Mesendoderm (in vitro differentiated cells): ENCODE data around the gene PLAAT3.
A peak's percentile ranks its signal among the peaks of the same experiment; 100 is the strongest.

Experiments used
- DNase-seq: peaks from one replicate; pipeline ENCODE4 v3.0.0; 2013
- H2AK5ac ChIP-seq: 2 replicates; pipeline ENCODE4 v1.6.1; 2013; ENCODE audit warnings: low read length, inconsistent platforms
- H2BK120ac ChIP-seq: 2 replicates; pipeline ENCODE4 v1.6.1; 2013; ENCODE audit warnings: low read depth, mild to moderate bottlenecking, low read length, moderate library complexity, mixed read lengths
- H2BK15ac ChIP-seq: replicated peaks from 2 replicates; pipeline ENCODE4 v1.6.1; 2013; ENCODE audit warnings: low read depth, mild to moderate bottlenecking, moderate library complexity
- H2BK5ac ChIP-seq: 2 replicates; pipeline ENCODE4 v1.6.1; 2013; ENCODE audit warnings: low read length, inconsistent platforms
- H3K18ac ChIP-seq: 2 replicates; pipeline ENCODE4 v1.6.1; 2013; ENCODE audit warnings: mild to moderate bottlenecking, low read length, mixed read lengths
- H3K23ac ChIP-seq: one replicate; pipeline ENCODE4 v1.6.1; 2013; ENCODE audit warnings: low read length
- H3K27ac ChIP-seq: 2 replicates; pipeline ENCODE4 v1.5.1; 2013; ENCODE audit warnings: low read depth, mild to moderate bottlenecking, inconsistent platforms, low read length, moderate library complexity
- H3K27me3 ChIP-seq: 2 replicates; pipeline ENCODE4 v1.6.1; 2013; ENCODE audit warnings: low read length, control low read depth, mild to moderate bottlenecking, inconsistent platforms; ENCODE audit not compliant: insufficient read depth, poor library complexity
- H3K36me3 ChIP-seq: 2 replicates; pipeline ENCODE4 v1.6.1; 2013; ENCODE audit warnings: low read length, inconsistent platforms; ENCODE audit not compliant: control insufficient read depth, insufficient read depth
- H3K4ac ChIP-seq: one replicate; pipeline ENCODE4 v1.6.1; 2013; ENCODE audit warnings: low read depth, mild to moderate bottlenecking, low read length, moderate library complexity
- H3K4me1 ChIP-seq: 2 replicates; pipeline ENCODE4 v1.6.1; 2013; ENCODE audit warnings: low read depth, low read length, inconsistent platforms; ENCODE audit not compliant: control insufficient read depth
- H3K4me2 ChIP-seq: 2 replicates; pipeline ENCODE4 v1.6.1; 2013; ENCODE audit warnings: low read length
- H3K4me3 ChIP-seq: 2 replicates; pipeline ENCODE4 v1.5.1; 2013; ENCODE audit warnings: mild to moderate bottlenecking, low read length
- H3K56ac ChIP-seq: one replicate; pipeline ENCODE4 v1.6.1; 2013; ENCODE audit warnings: low read length
- H3K79me1 ChIP-seq: 2 replicates; pipeline ENCODE4 v1.6.1; 2013; ENCODE audit warnings: low read length, inconsistent platforms
- H3K79me2 ChIP-seq: 2 replicates; pipeline ENCODE4 v1.6.1; 2013; ENCODE audit warnings: mild to moderate bottlenecking, low read length; ENCODE audit not compliant: control insufficient read depth, insufficient read depth
- H3K9ac ChIP-seq: 2 replicates; pipeline ENCODE4 v1.6.1; 2013; ENCODE audit warnings: low read length, inconsistent platforms
- H4K5ac ChIP-seq: one replicate; pipeline ENCODE4 v1.6.1; 2013; ENCODE audit warnings: low read length
- H4K8ac ChIP-seq: one replicate; pipeline ENCODE4 v1.6.1; 2013; ENCODE audit warnings: low read depth, mild to moderate bottlenecking, control low read depth, low read length, moderate library complexity
- WGBS: extraction: QIAGEN DNeasy Blood & Tissue Kit; methylation state at CpG from one replicate; pipeline ENCODE4 v1.1.7; 2013; ENCODE audit warnings: low lambda C conversion rate, missing lambda C conversion rate; ENCODE audit not compliant: insufficient coverage; ENCODE audit errors: extremely low coverage; 5-methylcytosine and 5-hydroxymethylcytosine counted together

The PLAAT3 gene

DNA sequence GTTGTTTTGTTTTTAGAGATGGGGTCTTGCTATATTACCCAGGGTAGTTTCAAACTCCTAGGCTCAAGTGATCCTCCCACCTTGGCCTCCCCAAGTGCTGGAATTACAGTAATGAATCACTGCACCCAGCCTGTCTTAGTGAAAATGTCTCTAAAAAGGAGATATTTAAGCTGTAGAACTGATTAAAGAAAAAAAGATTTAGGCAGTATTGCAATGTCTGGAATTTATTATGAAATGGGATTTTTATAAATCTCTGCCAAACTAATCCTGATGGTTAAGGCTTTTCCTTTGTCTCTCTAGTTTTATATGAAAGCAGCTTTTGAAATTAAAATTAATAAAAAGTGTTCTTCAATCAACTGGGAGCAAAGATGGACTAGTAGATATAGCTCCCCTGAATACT, 2.1 kb downstream of the PLAAT3 start:
- peaks cover 1% of the 10 kb centered on the region for H3K79me2 ChIP-seq
- no peak overlapping the region for H3K23ac ChIP-seq
- no peak overlapping the region for H3K56ac ChIP-seq
- no peak overlapping the region for H3K9ac ChIP-seq
- H2BK5ac ChIP-seq: no peak overlapping the region
- H3K4ac ChIP-seq: no peak overlapping the region
- H4K5ac ChIP-seq: no peak overlapping the region
- H3K27ac ChIP-seq: no peak overlapping the region
- no peaks in the 10 kb centered on the region for H3K36me3 ChIP-seq
- no peak overlapping the region for H2AK5ac ChIP-seq
- peaks cover 7% of the 10 kb centered on the region for H3K4me1 ChIP-seq
- H3K4me3 ChIP-seq: no peak overlapping the region
- H3K18ac ChIP-seq: no peak overlapping the region
- H3K27me3 ChIP-seq: no peaks in the 10 kb centered on the region
- no peak overlapping the region for H3K4me2 ChIP-seq
- H4K8ac ChIP-seq: no peak overlapping the region
- no peak overlapping the region for H2BK120ac ChIP-seq
- no peaks in the 10 kb centered on the region for H3K79me1 ChIP-seq
- no peak overlapping the region for H2BK15ac ChIP-seq
- DNase-seq: no peak

DNA sequence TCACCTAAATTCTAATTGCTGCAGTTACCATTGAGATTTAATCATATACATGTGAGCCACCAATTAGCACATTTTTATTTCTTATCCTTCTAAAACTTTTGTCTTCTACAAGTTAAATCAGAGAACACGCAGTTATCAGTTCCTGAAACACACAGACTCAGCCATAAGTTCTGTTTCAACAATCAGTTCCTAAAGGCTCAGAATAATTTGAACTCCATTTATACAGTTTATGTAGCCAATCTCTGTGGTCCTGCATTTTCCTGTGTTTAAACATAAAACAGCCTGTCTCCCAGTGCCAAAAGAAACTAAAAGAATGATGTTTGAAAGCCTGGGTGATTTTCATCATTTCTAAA, 2.9 kb downstream of the PLAAT3 start:
- H3K18ac ChIP-seq: no peak overlapping the region
- no peak overlapping the region for H2AK5ac ChIP-seq
- no peaks in the 10 kb centered on the region for H3K27me3 ChIP-seq
- H3K36me3 ChIP-seq: no peaks in the 10 kb centered on the region
- H3K79me1 ChIP-seq: no peaks in the 10 kb centered on the region
- no peak overlapping the region for H2BK5ac ChIP-seq
- peaks cover 7% of the 10 kb centered on the region for H3K4me1 ChIP-seq
- H3K4me2 ChIP-seq: no peak overlapping the region
- H4K8ac ChIP-seq: no peak overlapping the region
- H3K4me3 ChIP-seq: no peak overlapping the region
- H2BK15ac ChIP-seq: no peak overlapping the region
- WGBS: no CpG with 5 or more reads among the region's 1 CpG
- no peak overlapping the region for H3K23ac ChIP-seq
- no peak overlapping the region for H3K4ac ChIP-seq
- H4K5ac ChIP-seq: no peak overlapping the region
- no peak overlapping the region for H3K56ac ChIP-seq
- H3K9ac ChIP-seq: no peak overlapping the region
- H3K27ac ChIP-seq: no peak overlapping the region
- no peak overlapping the region for H2BK120ac ChIP-seq
- peaks cover 1% of the 10 kb centered on the region for H3K79me2 ChIP-seq
- no peak for DNase-seq

DNA sequence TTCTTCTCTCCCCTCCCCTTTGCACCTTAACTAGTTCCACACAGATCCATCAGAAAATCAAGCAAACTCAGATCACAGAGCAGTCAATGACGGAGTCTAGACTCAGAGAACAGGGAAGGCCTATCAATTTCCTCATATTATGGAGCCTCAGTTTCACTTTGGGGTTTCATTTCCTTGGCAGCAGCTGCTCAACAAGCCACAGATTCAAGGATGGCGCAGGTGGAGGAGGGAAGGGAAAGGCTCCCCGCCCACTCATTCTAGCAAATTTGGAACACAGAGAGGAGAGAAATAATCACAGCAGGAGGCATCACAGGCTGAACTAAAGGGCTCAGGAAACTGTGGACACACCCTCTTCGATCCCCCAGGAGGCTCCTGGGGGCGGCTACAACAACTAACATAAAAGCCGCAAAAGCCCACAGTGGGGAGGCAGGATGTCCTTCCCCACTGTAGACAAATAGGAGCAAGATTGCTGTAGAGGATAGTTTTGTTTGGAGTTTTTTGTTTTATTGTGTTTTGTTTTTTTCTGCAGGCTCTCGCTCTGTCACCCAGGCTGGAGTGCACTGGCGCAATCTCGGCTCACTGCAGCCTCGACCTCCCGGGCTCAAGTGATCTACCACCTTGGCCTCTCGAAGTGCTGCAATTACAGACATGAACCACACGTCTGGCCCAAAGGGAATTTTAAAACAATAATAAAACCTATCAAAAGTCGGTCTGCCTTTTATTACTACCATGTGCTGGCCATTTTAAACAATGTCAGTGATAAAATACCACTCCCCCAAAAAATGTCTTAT, 3.4 kb downstream of the PLAAT3 start:
- H4K8ac ChIP-seq: no peak overlapping the region
- H3K79me2 ChIP-seq: peaks cover 1% of the 10 kb centered on the region
- no peak overlapping the region for H3K56ac ChIP-seq
- H3K36me3 ChIP-seq: no peaks in the 10 kb centered on the region
- no peak overlapping the region for H2BK120ac ChIP-seq
- H3K18ac ChIP-seq: no peak overlapping the region
- H3K9ac ChIP-seq: no peak overlapping the region
- peaks cover 7% of the 10 kb centered on the region for H3K4me1 ChIP-seq
- H3K4me3 ChIP-seq: no peak overlapping the region
- no peak overlapping the region for H3K27ac ChIP-seq
- no peak overlapping the region for H4K5ac ChIP-seq
- no peak overlapping the region for H3K4me2 ChIP-seq
- H3K27me3 ChIP-seq: no peaks in the 10 kb centered on the region
- H3K4ac ChIP-seq: no peak overlapping the region
- H3K79me1 ChIP-seq: no peaks in the 10 kb centered on the region
- no peak overlapping the region for H2BK15ac ChIP-seq
- H2AK5ac ChIP-seq: no peak overlapping the region
- H2BK5ac ChIP-seq: no peak overlapping the region
- no CpG with 5 or more reads among the region's 14 CpGs for WGBS
- H3K23ac ChIP-seq: no peak overlapping the region
- DNase-seq: peak; percentile 57

DNA sequence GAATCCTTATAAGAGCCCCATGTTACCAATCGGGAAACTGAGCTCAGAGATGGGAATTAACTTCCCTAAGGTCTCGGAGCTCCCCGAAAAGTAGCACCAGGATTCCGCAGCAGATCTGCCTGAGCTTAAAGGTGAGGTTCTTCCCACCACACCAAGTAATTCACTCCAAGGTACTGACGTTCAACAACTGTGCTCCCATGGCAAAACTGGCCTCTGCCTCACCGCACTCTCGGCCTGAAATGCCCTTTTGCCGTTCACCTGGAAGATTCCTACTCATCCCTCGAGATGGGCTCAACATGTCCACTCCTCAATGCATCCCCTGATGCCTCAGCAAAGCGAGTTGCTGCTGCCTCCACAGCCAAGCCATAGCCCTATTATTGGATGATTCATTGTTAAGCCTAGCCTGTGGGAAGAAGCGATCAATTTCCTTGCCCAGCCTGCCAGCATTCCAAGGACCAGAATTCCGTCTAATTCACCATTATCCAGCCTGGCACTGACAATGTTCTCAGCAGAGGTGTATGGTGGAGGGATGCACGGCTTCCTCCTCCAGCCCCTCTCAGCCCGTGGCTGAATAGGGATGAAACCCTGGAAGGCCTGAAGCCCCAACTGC, 4.2 kb downstream of the PLAAT3 start:
- Histone ChIP-seq H3K4me2 (no peak overlapping the region), H3K23ac (no peak overlapping the region), H2AK5ac (peak overlapping the region; percentile 14), H2BK120ac (no peak overlapping the region), H3K4me3 (no peak overlapping the region), H3K27ac (no peak overlapping the region), H3K79me2 (peaks cover 1% of the 10 kb centered on the region), H2BK15ac (no peak overlapping the region), H3K79me1 (no peaks in the 10 kb centered on the region), H3K56ac (peak overlapping the region; percentile 26), H3K18ac (no peak overlapping the region), H3K27me3 (no peaks in the 10 kb centered on the region), H3K9ac (no peak overlapping the region), H3K36me3 (no peaks in the 10 kb centered on the region), H4K5ac (no peak overlapping the region), H3K4ac (no peak overlapping the region), H3K4me1 (peaks cover 7% of the 10 kb centered on the region), H2BK5ac (no peak overlapping the region), H4K8ac (no peak overlapping the region)
- WGBS: no CpG with 5 or more reads among the region's 14 CpGs
- no peak for DNase-seq

DNA sequence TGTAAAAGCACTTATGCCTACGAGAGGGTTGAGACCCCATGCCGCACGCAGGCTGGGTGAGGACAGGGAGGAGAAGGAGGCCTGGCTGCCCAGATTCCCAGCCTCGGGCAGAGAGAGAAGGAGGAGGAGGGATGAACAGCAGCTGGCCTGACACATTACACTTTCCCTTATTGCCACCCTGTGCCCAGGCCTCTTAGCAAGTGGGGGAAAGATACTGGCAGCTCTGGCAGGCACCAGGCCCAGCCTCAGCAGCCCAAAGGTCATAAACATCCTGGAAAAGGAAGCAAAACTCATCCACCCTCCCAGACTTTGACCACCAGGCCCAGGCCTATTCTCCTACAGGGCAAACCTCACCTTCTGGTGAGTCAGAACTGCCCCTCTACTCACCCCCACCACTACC, 4.7 kb downstream of the PLAAT3 start:
- H3K4me2 ChIP-seq: no peak overlapping the region
- no peak overlapping the region for H3K18ac ChIP-seq
- H3K36me3 ChIP-seq: no peaks in the 10 kb centered on the region
- no peak overlapping the region for H2AK5ac ChIP-seq
- H3K27ac ChIP-seq: no peak overlapping the region
- H3K9ac ChIP-seq: no peak overlapping the region
- H3K23ac ChIP-seq: no peak overlapping the region
- H4K8ac ChIP-seq: no peak overlapping the region
- H3K4ac ChIP-seq: no peak overlapping the region
- H4K5ac ChIP-seq: no peak overlapping the region
- H3K79me1 ChIP-seq: no peaks in the 10 kb centered on the region
- H3K4me1 ChIP-seq: peaks cover 7% of the 10 kb centered on the region
- no peak overlapping the region for H3K4me3 ChIP-seq
- peaks cover 1% of the 10 kb centered on the region for H3K79me2 ChIP-seq
- H2BK15ac ChIP-seq: no peak overlapping the region
- H3K56ac ChIP-seq: no peak overlapping the region
- no CpG with 5 or more reads among the region's 4 CpGs for WGBS
- no peak for DNase-seq
- no peaks in the 10 kb centered on the region for H3K27me3 ChIP-seq
- H2BK5ac ChIP-seq: no peak overlapping the region
- no peak overlapping the region for H2BK120ac ChIP-seq
